Stimulated activated CD4-positive, alpha-beta T cell treated with anti-CD3 and anti-CD28 coated beads, Interleukin-4, amount 100 ng/mL, for 1 hour (primary cell): Measurements from ENCODE around the gene LRP11.

Experiments used
- DNase-seq: peaks from one replicate; pipeline ENCODE4 v3.0.0-alpha.2; 2020

Gene LRP11

DNA sequence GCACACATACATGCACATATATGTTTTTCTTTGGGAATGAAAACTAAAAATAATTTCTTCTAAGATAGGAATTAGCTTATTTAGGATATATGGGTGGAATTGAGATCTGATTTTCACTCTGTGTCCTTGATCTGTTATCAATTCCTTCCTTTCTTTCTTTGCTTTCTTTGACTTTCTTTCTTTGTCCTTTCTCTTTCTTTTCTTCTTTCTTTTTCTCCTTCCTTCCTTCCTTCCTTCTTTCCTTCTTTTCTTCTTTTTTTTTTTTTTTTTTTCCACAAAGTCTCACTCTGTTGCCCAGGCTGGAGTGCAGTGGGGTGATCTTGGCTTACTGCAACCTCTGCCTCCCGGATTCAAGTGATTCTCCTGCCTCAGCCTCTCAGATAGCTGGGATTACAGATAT lies 86.5 kb downstream of the LRP11 start:
- DNase-seq = no peak

GRCh38 chr6:149771925-149772324 lies 92.2 kb downstream of the LRP11 start:
- DNase-seq = no peak

GRCh38 chr6:149771185-149771584 lies 93.0 kb downstream of the LRP11 start:
- no peak for DNase-seq

- DNase-seq = no peak
Observed at GRCh38 chr6:149769676-149770075, 94.5 kb downstream of the LRP11 start.
